H1 (cell line): ENCODE measurements around the gene UGT2B17. TPM values are rescaled to one million over a fixed set of nuclear protein-coding genes. Genes with fewer than 3 reads are reported as not detected.

Experiments used
- CHD2 ChIP-seq: IDR thresholded peaks from 2 replicates; pipeline ENCODE4 v1.6.1; 2012; ENCODE audit warnings: low read length, improper control_type of control experiment
- polyA plus RNA-seq, 7 experiments: library from polyadenylated mRNA; depleted of rRNA in 3 of 7; stranded (reverse) in 5 of 7; unstranded in 2 of 7; fragments of >200 nt in 5 of 7; fragments of 200-250 nt in 2 of 7; gene quantifications; 1 replicate in 5 of 7; 2 replicates in 1 of 7; 4 replicates in 1 of 7; pipeline versions ENCODE4 v1.2.1 to v1.2.3, GENCODE V29; 2011 to 2013; ENCODE audit warnings: missing spikeins in 2 of 7, mixed read lengths in 2 of 7
- total RNA-seq: library from RNA; stranded (reverse); fragmentation: NEBNext Ultra II Directional; extraction: Animal tissue kit (Norgen Biotek cat#: 25700); gene quantifications from 2 replicates; pipeline ENCODE4 v1.2.1, GENCODE V29; 2021
- TF ChIP-seq, protein P1 (sequence below), 3 experiments: IDR thresholded peaks; 1 replicate in 2 of 3; 2 replicates in 1 of 3; pipeline versions ENCODE4 v1.5.1 to v1.6.1; 2011; ENCODE audit warnings: low read length in 3 of 3, mild to moderate bottlenecking in 3 of 3, inconsistent platforms in 2 of 3, low read depth in 1 of 3, moderate library complexity in 1 of 3; ENCODE audit not compliant: insufficient read depth in 1 of 3; ENCODE audit errors: control extremely low read depth in 1 of 3

UGT2B17 gene
- total and polyA plus RNA-seq, 2 of the 8 experiments (the other 6 are each of a cell fraction or from before 2014, with no cell fraction given) = not detected

DNA sequence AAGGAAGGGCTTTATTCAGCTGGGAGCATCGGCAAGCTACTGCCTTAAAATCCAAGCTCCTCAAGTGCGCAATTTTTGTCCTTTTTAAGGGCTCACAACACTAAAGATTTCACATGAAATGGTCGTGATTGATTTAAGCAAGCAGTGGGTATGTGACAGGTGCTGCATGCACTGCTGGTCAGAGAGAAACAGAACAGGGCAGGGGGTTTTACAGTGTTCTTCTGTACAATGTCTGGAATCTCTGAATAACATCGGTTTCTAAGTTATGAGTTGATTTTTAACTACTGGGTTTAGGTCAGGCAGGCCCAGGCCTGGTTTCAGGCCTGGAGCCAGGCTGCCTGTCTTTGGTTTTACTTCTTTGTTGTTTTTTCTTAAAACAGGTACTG, 6.0 kb downstream of the UGT2B17 start (continued):
- TF ChIP-seq, protein P1, sequence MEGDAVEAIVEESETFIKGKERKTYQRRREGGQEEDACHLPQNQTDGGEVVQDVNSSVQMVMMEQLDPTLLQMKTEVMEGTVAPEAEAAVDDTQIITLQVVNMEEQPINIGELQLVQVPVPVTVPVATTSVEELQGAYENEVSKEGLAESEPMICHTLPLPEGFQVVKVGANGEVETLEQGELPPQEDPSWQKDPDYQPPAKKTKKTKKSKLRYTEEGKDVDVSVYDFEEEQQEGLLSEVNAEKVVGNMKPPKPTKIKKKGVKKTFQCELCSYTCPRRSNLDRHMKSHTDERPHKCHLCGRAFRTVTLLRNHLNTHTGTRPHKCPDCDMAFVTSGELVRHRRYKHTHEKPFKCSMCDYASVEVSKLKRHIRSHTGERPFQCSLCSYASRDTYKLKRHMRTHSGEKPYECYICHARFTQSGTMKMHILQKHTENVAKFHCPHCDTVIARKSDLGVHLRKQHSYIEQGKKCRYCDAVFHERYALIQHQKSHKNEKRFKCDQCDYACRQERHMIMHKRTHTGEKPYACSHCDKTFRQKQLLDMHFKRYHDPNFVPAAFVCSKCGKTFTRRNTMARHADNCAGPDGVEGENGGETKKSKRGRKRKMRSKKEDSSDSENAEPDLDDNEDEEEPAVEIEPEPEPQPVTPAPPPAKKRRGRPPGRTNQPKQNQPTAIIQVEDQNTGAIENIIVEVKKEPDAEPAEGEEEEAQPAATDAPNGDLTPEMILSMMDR (IDR thresholded peaks at IDR 0.05; ENCODE audit: control extremely low read depth in 1 of 3, insufficient read depth in 1 of 3, low read depth in 1 of 3, low read length in 3 of 3) = no peak
- TF ChIP-seq CHD2 = no peak
